GM12878 (cell line): Measurements from ENCODE around the gene MRPL28. TPM values are rescaled to one million over a fixed set of nuclear protein-coding genes. Genes with fewer than 3 reads are reported as not detected.

ENCODE experiments used
- ATAC-seq: fragments of 200-7000 bp; cut with Tn5 transposase; 3 replicates; pipeline ENCODE4 v1.9.1; 2020; ENCODE audit warnings: mild to moderate bottlenecking, moderate library complexity
- BruUV-seq: library from RNA; stranded (reverse); fragments of 400-500 nt; replicated peaks from 2 replicates; lab custom pipeline; 2021; lab: Mats Ljungman, UMichigan
- CTCF ChIA-PET: fragments of 300-600 bp; sonication (Branson Sonifier 250); formaldehyde crosslinking; extraction: SDS; loops from one replicate; lab custom pipeline; 2021; ENCODE audit warnings: inconsistent platforms; lab: Yijun Ruan, JAX
- POLR2A ChIA-PET: fragments of 350-600 bp; formaldehyde crosslinking; extraction: SDS; loops from one replicate; lab custom pipeline; 2021; ENCODE audit warnings: inconsistent platforms; lab: Charles Lee
- RAD21 ChIA-PET: fragments of 300-600 bp; sonication (Branson Sonifier 250); formaldehyde crosslinking; loops from one replicate; lab custom pipeline; 2023; ENCODE audit warnings: antibody characterized with exemption; ENCODE audit not compliant: unreplicated experiment; lab: Charles Lee
- SMC1A ChIA-PET: fragments of 300-600 bp; sonication (Branson Sonifier 250); formaldehyde crosslinking; loops from one replicate; lab custom pipeline; 2023; ENCODE audit not compliant: unreplicated experiment, uncharacterized antibody; lab: Charles Lee
- DNase-seq: peaks from one replicate; pipeline ENCODE4 v3.0.0-alpha.2; 2011; ENCODE audit warnings: low read depth, low spot score
- FAIRE-seq: peaks from 3 replicates; lab custom pipeline; 2011; peaks lifted over from hg19 to GRCh38; lab: Jason Lieb, UNC
- H2AFZ ChIP-seq: 2 replicates; pipeline ENCODE4 v1.6.0; 2011; ENCODE audit warnings: low read depth, low read length, control low read depth; ENCODE audit not compliant: control insufficient read depth
- H3K27ac ChIP-seq: 2 replicates; pipeline ENCODE4 v1.5.1; 2011; ENCODE audit warnings: control low read depth; ENCODE audit not compliant: control insufficient read depth, insufficient read depth
- H3K27me3 ChIP-seq, 2 experiments: replicated peaks in 1 of 2; 2 replicates each; pipeline versions ENCODE4 v1.6.0 to v1.6.1; 2011; ENCODE audit warnings: low read length in 1 of 2; ENCODE audit not compliant: control insufficient read depth in 2 of 2, insufficient read depth in 2 of 2
- H3K36me3 ChIP-seq, 2 experiments: 2 replicates each; pipeline ENCODE4 v1.5.1; 2011; ENCODE audit warnings: low read length in 1 of 2; ENCODE audit not compliant: control insufficient read depth in 2 of 2, insufficient read depth in 2 of 2
- H3K4me1 ChIP-seq: 2 replicates; pipeline ENCODE4 v1.6.1; 2011; ENCODE audit warnings: mild to moderate bottlenecking, low read length, moderate library complexity, mixed read lengths; ENCODE audit not compliant: control insufficient read depth, insufficient read depth
- H3K4me2 ChIP-seq: 2 replicates; pipeline ENCODE4 v1.6.0; 2011; ENCODE audit warnings: control low read depth; ENCODE audit not compliant: control insufficient read depth, insufficient read depth
- H3K4me3 ChIP-seq: fragments of 200-600 bp; sonication (generic); 2 replicates; pipeline ENCODE4 v1.5.1; 2016
- H3K79me2 ChIP-seq: 2 replicates; pipeline ENCODE4 v1.6.0; 2011; ENCODE audit warnings: low read length; ENCODE audit not compliant: control insufficient read depth, insufficient read depth
- H3K9ac ChIP-seq: 2 replicates; pipeline ENCODE4 v1.8.0; 2011; ENCODE audit warnings: low read length, control low read depth, mixed read lengths; ENCODE audit not compliant: control insufficient read depth, insufficient read depth
- H3K9me3 ChIP-seq: replicated peaks from 3 replicates; pipeline ENCODE4 v1.5.1; 2011; ENCODE audit warnings: mild to moderate bottlenecking, low read length; ENCODE audit not compliant: control insufficient read depth, insufficient read depth
- H4K20me1 ChIP-seq: 2 replicates; pipeline ENCODE4 v1.6.0; 2011; ENCODE audit not compliant: control insufficient read depth, insufficient read depth
- ATF7 ChIP-seq: fragments of 450-650 bp; IDR thresholded peaks from 2 replicates; pipeline ENCODE4 v1.6.1; 2016; ENCODE audit warnings: low read depth, mild to moderate bottlenecking
- CBFB ChIP-seq: IDR thresholded peaks from 2 replicates; pipeline ENCODE4 v1.6.1; 2016; ENCODE audit warnings: antibody characterized with exemption, low read depth
- CHD1 ChIP-seq: IDR thresholded peaks from 2 replicates; pipeline ENCODE4 v1.6.1; 2012; ENCODE audit warnings: low read depth, low read length, improper control_type of control experiment
- ESRRA ChIP-seq: IDR thresholded peaks from 2 replicates; pipeline ENCODE4 v1.6.1; 2012; ENCODE audit warnings: mild to moderate bottlenecking, low read length, improper control_type of control experiment
- JUND ChIP-seq: IDR thresholded peaks from 2 replicates; pipeline ENCODE4 v1.6.1; 2012; ENCODE audit warnings: low read depth, mild to moderate bottlenecking, low read length, improper control_type of control experiment, moderate library complexity
- SPI1 ChIP-seq: IDR thresholded peaks from 2 replicates; pipeline ENCODE4 v1.6.1; 2011; ENCODE audit warnings: low read depth, mild to moderate bottlenecking, low read length, moderate library complexity, borderline replicate concordance; ENCODE audit not compliant: insufficient read depth
- TARDBP ChIP-seq: IDR thresholded peaks from 2 replicates; pipeline ENCODE4 v1.6.1; 2016; ENCODE audit warnings: borderline replicate concordance
- TCF7 ChIP-seq: IDR thresholded peaks from 2 replicates; pipeline ENCODE4 v1.6.1; 2014; ENCODE audit warnings: antibody characterized with exemption, borderline replicate concordance
- WGBS: methylation state at CpG from one replicate; pipeline ENCODE4 v1.1.6; 2016; ENCODE audit warnings: low lambda C conversion rate; ENCODE audit not compliant: insufficient replicate concordance, insufficient coverage; ENCODE audit errors: missing lambda C conversion rate; 5-methylcytosine and 5-hydroxymethylcytosine counted together
- in situ Hi-C: fragments of 300-500 bp; cut with MboI; formaldehyde crosslinking; loops from 9 replicates; pipeline ENCODE4 v1.14.3; 2018; ENCODE audit warnings: mixed read lengths
- intact Hi-C: fragments of 100-400 bp; cut with micrococcal nuclease; formaldehyde crosslinking; loops from one replicate; pipeline ENCODE4 v1.14.2; 2022; ENCODE audit not compliant: unreplicated experiment
- polyA plus RNA-seq, 11 experiments: library from polyadenylated mRNA; depleted of rRNA in 4 of 11; unstranded in 6 of 11; stranded (reverse) in 5 of 11; fragments of >200 nt; fragmentation: Nextera tagmentation in 4 of 11; fragmentation: Illumina TruSeq in 1 of 11; extraction: Ambion mirVana in 4 of 11; extraction: Trizol in 1 of 11; gene quantifications; 1 replicate in 1 of 11; 2 replicates in 10 of 11; pipeline versions ENCODE4 v1.2.1 to v1.2.3, GENCODE V29; 2011 to 2016; ENCODE audit warnings: inconsistent platforms in 2 of 11, missing spikeins in 2 of 11, low read depth in 1 of 11
- total RNA-seq, 4 experiments: library from RNA; depleted of rRNA in 3 of 4; stranded (reverse); fragments of >200 nt in 3 of 4; fragmentation: Illumina TruSeq in 1 of 4; extraction: Trizol in 1 of 4; gene quantifications; 2 replicates each; pipeline versions ENCODE4 v1.2.1 to v1.2.3, GENCODE V29; 2013 to 2021
- TF ChIP-seq, protein P1 (sequence below): IDR thresholded peaks from 2 replicates; pipeline ENCODE4 v1.6.1; 2011; ENCODE audit warnings: mild to moderate bottlenecking, low read depth, low read length, moderate library complexity; ENCODE audit not compliant: insufficient replicate concordance
- TF ChIP-seq, protein P2 (sequence below): fragments of 450-650 bp; IDR thresholded peaks from 2 replicates; pipeline ENCODE4 v1.6.1; 2017; ENCODE audit warnings: low read depth, mild to moderate bottlenecking, moderate library complexity
- TF ChIP-seq, protein P3 (sequence below): IDR thresholded peaks from 2 replicates; pipeline ENCODE4 v1.6.1; 2012; ENCODE audit warnings: low read depth, low read length, improper control_type of control experiment

The MRPL28 gene
- total and polyA plus RNA-seq, 10 of the 15 experiments (the other 5 are each of a cell fraction or from before 2014, with no cell fraction given): 1.6 to 185 (median 110) TPM

DNA sequence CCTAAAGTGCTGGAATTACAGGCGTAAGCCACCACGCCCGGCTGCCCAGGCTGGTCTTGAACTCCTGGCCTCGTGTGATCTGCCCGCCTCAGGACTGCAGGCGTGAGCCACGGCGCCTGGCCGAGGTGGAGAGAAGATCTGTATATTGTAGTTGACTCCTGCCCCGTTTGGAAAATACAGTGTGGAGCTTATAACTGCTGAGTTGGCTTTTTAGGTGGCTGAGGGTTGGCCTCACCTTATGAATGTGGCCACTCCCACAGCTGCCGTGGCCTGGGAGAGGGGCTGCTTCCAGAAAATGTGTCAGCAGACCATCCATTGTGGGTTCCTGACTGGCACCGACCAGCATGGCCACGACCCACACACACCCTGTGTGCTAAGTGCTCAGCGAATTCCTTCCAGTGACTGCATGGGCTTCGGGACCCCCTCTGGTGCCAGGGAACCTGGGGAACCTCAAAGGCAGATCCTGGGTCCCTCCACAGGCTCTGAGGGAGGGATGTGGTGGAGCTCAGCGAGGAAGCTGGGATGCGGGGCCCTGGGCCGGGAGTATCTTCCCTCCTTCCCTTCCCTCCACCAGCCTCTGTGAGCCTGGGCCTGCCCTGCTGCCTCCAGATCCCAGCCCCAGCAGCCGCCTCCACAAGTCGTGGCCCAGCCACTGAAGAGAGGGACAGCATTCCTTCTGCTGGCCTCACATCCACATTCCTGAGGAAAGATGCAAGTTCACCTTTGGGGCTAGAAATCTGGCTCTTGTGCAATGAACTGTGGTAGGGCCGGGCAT, 44.2 kb upstream of the MRPL28 start:
- CTCF ChIA-PET: interaction anchor here (0.6 kb wide), 1 partner anchor 52 kb away, joined by 3 read pairs; no protein-coding TSS in a partner anchor
- no peaks in the 10 kb centered on the region for H3K9me3 ChIP-seq
- POLR2A ChIA-PET: no interaction called here
- ATAC-seq (no peak), DNase-seq (no peak), FAIRE-seq (no peak)
- no peaks in the 10 kb centered on the region for H3K36me3 ChIP-seq
- no peak overlapping the region for H3K27ac ChIP-seq
- TF ChIP-seq ATF7 (no peak), ESRRA (no peak)
- no TSS peak for BruUV-seq
- H4K20me1 ChIP-seq: no peaks in the 10 kb centered on the region
- no peaks in the 10 kb centered on the region for H3K79me2 ChIP-seq
- H3K9ac ChIP-seq: no peak overlapping the region
- no peaks in the 10 kb centered on the region for H3K27me3 ChIP-seq
- H3K4me2 ChIP-seq: no peak overlapping the region
- intact Hi-C loops: no loop called here
- SMC1A ChIA-PET: interaction anchor here (1.0 kb wide), 1 partner anchor 23 kb away, joined by 3 read pairs; no protein-coding TSS in a partner anchor
- no peak overlapping the region for H3K4me3 ChIP-seq
- WGBS: 67% methylated on average over 21 of the region's 21 CpGs
- RAD21 ChIA-PET: no interaction called here
- in situ Hi-C loops: no loop called here
- no peaks in the 10 kb centered on the region for H3K4me1 ChIP-seq
- no peak overlapping the region for H2AFZ ChIP-seq

DNA sequence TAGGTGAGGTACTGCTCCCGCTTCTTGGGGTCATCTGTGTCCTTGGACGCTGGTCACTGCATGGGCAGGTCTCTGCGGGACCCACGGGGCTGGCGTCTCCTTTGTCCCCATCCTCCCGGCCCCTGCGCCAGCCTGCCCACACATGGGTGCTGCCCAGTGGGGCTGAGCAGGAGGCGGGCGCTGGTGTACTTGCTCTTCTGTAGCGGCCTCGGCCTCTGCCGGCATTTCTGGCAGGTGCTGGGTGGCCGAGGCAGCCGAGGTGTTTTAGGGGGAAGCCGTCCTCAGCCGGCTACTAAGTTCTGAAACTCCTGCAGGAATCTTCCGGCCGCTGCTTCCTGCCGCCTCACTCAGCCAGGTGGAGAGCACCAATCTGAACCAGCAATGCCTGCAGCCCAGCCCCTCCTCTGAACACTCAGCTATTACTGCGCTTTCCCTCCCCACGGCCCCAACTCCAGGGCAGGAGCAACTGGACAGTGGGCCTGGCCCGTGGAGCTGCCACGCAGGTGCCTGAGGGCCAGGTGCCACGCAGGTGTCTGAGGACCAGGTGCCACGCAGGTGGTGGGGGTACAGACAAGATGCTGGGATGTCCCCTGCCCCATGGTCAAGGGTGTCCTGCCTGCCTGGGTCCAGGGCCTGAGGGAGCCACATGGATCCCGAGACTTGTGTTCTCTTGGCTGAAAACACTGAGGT, 41.4 kb upstream of the MRPL28 start:
- ChIA-PET SMC1A (no interaction called here), RAD21 (no interaction called here), CTCF (no interaction called here), POLR2A (interaction anchor here (1.2 kb wide), 1 partner anchor 15 kb away, joined by 4 read pairs; no protein-coding TSS in a partner anchor)
- BruUV-seq: no TSS peak
- ATAC-seq (no peak), DNase-seq (no peak), FAIRE-seq (no peak)
- Histone ChIP-seq H3K9me3 (no peaks in the 10 kb centered on the region), H3K4me1 (no peaks in the 10 kb centered on the region), H3K4me2 (no peak overlapping the region), H3K9ac (no peak overlapping the region), H3K27ac (no peak overlapping the region), H3K4me3 (no peak overlapping the region), H3K27me3 (no peaks in the 10 kb centered on the region), H2AFZ (no peak overlapping the region), H3K36me3 (no peaks in the 10 kb centered on the region), H4K20me1 (no peaks in the 10 kb centered on the region), H3K79me2 (no peaks in the 10 kb centered on the region)
- 84% methylated on average over 23 of the region's 26 CpGs for WGBS
- in situ Hi-C loops (no loop called here), intact Hi-C loops (no loop called here)
- TF ChIP-seq TCF7 (no peak), CBFB (no peak), TARDBP (no peak), JUND (no peak), ATF7 (no peak), CHD1 (no peak), SPI1 (no peak)
- TF ChIP-seq, protein P1, sequence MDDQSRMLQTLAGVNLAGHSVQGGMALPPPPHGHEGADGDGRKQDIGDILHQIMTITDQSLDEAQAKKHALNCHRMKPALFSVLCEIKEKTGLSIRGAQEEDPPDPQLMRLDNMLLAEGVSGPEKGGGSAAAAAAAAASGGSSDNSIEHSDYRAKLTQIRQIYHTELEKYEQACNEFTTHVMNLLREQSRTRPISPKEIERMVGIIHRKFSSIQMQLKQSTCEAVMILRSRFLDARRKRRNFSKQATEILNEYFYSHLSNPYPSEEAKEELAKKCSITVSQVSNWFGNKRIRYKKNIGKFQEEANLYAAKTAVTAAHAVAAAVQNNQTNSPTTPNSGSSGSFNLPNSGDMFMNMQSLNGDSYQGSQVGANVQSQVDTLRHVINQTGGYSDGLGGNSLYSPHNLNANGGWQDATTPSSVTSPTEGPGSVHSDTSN: no peak
- TF ChIP-seq, protein P2, sequence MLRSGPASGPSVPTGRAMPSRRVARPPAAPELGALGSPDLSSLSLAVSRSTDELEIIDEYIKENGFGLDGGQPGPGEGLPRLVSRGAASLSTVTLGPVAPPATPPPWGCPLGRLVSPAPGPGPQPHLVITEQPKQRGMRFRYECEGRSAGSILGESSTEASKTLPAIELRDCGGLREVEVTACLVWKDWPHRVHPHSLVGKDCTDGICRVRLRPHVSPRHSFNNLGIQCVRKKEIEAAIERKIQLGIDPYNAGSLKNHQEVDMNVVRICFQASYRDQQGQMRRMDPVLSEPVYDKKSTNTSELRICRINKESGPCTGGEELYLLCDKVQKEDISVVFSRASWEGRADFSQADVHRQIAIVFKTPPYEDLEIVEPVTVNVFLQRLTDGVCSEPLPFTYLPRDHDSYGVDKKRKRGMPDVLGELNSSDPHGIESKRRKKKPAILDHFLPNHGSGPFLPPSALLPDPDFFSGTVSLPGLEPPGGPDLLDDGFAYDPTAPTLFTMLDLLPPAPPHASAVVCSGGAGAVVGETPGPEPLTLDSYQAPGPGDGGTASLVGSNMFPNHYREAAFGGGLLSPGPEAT: no peak
- TF ChIP-seq, protein P3, sequence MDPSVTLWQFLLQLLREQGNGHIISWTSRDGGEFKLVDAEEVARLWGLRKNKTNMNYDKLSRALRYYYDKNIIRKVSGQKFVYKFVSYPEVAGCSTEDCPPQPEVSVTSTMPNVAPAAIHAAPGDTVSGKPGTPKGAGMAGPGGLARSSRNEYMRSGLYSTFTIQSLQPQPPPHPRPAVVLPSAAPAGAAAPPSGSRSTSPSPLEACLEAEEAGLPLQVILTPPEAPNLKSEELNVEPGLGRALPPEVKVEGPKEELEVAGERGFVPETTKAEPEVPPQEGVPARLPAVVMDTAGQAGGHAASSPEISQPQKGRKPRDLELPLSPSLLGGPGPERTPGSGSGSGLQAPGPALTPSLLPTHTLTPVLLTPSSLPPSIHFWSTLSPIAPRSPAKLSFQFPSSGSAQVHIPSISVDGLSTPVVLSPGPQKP: no peak
